Uterus (tissue), 2 donors: Measurements from ENCODE around the gene INPP5D.

Experiments used
- POLR2A ChIP-seq, 2 donors: fragments of 450-650 bp; IDR thresholded peaks; one replicate each; pipeline ENCODE4 v1.6.1; 2016; ENCODE audit warnings: antibody characterized with exemption in 2 of 2, mild to moderate bottlenecking in 1 of 2, moderate library complexity in 1 of 2
- TF ChIP-seq, protein P1 (sequence below), 4 experiments: fragments of 200-600 bp in 2 of 4; fragments of 450-650 bp in 2 of 4; sonication (generic) in 2 of 4; IDR thresholded peaks; one replicate each; pipeline ENCODE4 v1.5.1; 2016 to 2019; ENCODE audit warnings: antibody characterized with exemption in 4 of 4, mild to moderate bottlenecking in 2 of 4, moderate library complexity in 1 of 4

DNA sequence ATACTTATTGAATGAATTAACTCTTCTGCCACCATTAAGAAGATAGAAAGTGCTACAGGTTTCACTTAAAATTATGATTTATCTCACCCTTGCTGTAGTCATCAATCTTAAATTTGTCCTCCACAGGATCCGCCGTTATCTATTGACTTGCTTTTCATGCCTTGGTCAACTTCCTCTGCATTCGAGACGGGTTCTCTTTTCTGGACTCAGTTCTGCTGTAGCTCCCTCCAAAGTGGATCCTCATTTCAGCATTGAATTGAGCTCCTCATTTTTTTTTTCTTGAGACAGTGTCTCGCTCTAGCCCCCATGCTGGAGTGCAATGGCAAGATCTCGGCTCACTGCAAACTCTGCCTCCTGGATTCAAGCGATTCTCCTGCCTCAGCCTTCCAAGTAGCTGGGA is 27.6 kb downstream of the INPP5D start:
- TF ChIP-seq, protein P1, sequence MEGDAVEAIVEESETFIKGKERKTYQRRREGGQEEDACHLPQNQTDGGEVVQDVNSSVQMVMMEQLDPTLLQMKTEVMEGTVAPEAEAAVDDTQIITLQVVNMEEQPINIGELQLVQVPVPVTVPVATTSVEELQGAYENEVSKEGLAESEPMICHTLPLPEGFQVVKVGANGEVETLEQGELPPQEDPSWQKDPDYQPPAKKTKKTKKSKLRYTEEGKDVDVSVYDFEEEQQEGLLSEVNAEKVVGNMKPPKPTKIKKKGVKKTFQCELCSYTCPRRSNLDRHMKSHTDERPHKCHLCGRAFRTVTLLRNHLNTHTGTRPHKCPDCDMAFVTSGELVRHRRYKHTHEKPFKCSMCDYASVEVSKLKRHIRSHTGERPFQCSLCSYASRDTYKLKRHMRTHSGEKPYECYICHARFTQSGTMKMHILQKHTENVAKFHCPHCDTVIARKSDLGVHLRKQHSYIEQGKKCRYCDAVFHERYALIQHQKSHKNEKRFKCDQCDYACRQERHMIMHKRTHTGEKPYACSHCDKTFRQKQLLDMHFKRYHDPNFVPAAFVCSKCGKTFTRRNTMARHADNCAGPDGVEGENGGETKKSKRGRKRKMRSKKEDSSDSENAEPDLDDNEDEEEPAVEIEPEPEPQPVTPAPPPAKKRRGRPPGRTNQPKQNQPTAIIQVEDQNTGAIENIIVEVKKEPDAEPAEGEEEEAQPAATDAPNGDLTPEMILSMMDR (IDR thresholded peaks at IDR 0.05) = no peak
- TF ChIP-seq POLR2A (IDR thresholded peaks at IDR 0.05) = no peak
